Measurements from ENCODE around the gene ANKRD34A. TPM values are rescaled to one million over a fixed set of nuclear protein-coding genes. Genes with fewer than 3 reads are reported as not detected.

ANKRD34A gene
- total RNA-seq, 2 experiments from 2014 or later = 0.42 to 0.47 TPM

- Histone ChIP-seq H3K27me3 (ENCODE audit: control insufficient read depth in 1 of 2, insufficient read depth in 2 of 2, low read length in 2 of 2) (peaks cover 0 to 3% of the 10 kb centered on the region in 2 experiments), H3K9me3 (ENCODE audit: control insufficient read depth in 1 of 2, insufficient read depth in 1 of 2, low read length in 2 of 2) (no peaks in the 10 kb centered on the region), H3K4me3 (ENCODE audit: low read length) (no peak overlapping the region), H3K4me1 (ENCODE audit: insufficient read depth, low read length) (peaks cover under 1% of the 10 kb centered on the region), H3K27ac (ENCODE audit: low read depth in 1 of 2, low read length in 2 of 2) (no peak overlapping the region), H3K36me3 (ENCODE audit: insufficient read depth, low read length) (no peaks in the 10 kb centered on the region)
- DNase-seq (peak in 12 of 14 experiments; percentile 26 to 85 (median 50)), ATAC-seq (ENCODE audit: poor library complexity) (peak; percentile 73)
- TF ChIP-seq CTCF (IDR thresholded peaks at IDR 0.05) = peak; percentile 95
- intact Hi-C loops (cut with DNase I, micrococcal nuclease) = loop anchor here (1.0 kb wide), 4 partner anchors 36 to 168 kb away; partner anchors contain the start of gene NUDT17 (in 2 of the 2)
- Mint-ChIP-seq H3K4me3 (no peak overlapping the region), H3K36me3 (ENCODE audit: low read depth) (no peaks in the 10 kb centered on the region), H3K4me1 (ENCODE audit: low read depth) (peaks cover 11% of the 10 kb centered on the region), H3K9me3 (no peaks in the 10 kb centered on the region), H3K27ac (no peak overlapping the region), H3K27me3 (peaks cover 9% of the 10 kb centered on the region)
- ChIA-PET CTCF (interaction anchor here (0.7 to 4.9 kb wide), 5 partner anchors 35 to 183 kb away, joined by 4 to 32 read pairs (median 7); partner anchors contain the start of gene NUDT17), POLR2A (interaction anchor here (1.6 to 7.3 kb wide), 4 partner anchors 16 to 168 kb away, joined by 6 to 144 read pairs (median 11); partner anchors contain the start of genes NUDT17 and TXNIP)
Observed at GRCh38 chr1:146012703-146013558, 48.6 kb upstream of the ANKRD34A start.

GRCh38 chr1:146010126-146010738 is 45.9 kb upstream of the ANKRD34A start:
- H3K27ac ChIP-seq (ENCODE audit: low read depth in 1 of 2, low read length in 2 of 2) = no peak overlapping the region
- H3K36me3 ChIP-seq (ENCODE audit: insufficient read depth, low read length) = no peaks in the 10 kb centered on the region
- H3K36me3 Mint-ChIP-seq (ENCODE audit: low read depth) = no peaks in the 10 kb centered on the region
- H3K9me3 Mint-ChIP-seq = no peaks in the 10 kb centered on the region
- H3K27me3 Mint-ChIP-seq = no peaks in the 10 kb centered on the region
- intact Hi-C loops (cut with DNase I, micrococcal nuclease) = no loop called here
- POLR2A ChIA-PET = interaction anchor here (1.1 to 7.3 kb wide), 3 partner anchors 31 to 165 kb away, joined by 3 to 144 read pairs (median 15); partner anchors contain the start of genes LIX1L and NUDT17
- H3K4me3 Mint-ChIP-seq = no peak overlapping the region
- H3K4me1 Mint-ChIP-seq (ENCODE audit: low read depth) = peaks cover 35% of the 10 kb centered on the region
- ATAC-seq (ENCODE audit: poor library complexity) = no peak
- H3K9me3 ChIP-seq (ENCODE audit: control insufficient read depth in 1 of 2, insufficient read depth in 1 of 2, low read length in 2 of 2) = no peaks in the 10 kb centered on the region
- no peaks in the 10 kb centered on the region for H3K27me3 ChIP-seq (ENCODE audit: control insufficient read depth in 1 of 2, insufficient read depth in 2 of 2, low read length in 2 of 2)
- no peak overlapping the region for H3K4me3 ChIP-seq (ENCODE audit: low read length)
- TF ChIP-seq CTCF (IDR thresholded peaks at IDR 0.05) = no peak
- H3K27ac Mint-ChIP-seq = no peak overlapping the region
- DNase-seq = no peak
- peaks cover 22% of the 10 kb centered on the region for H3K4me1 ChIP-seq (ENCODE audit: insufficient read depth, low read length)
- CTCF ChIA-PET = interaction anchor here (5.2 kb wide), 1 partner anchor 30 kb away, joined by 151 read pairs; no protein-coding TSS in a partner anchor

- POLR2A ChIA-PET = interaction anchor here (0.6 to 7.3 kb wide), 16 partner anchors 11 to 162 kb away, joined by 3 to 144 read pairs (median 5); partner anchors contain the start of genes ANKRD34A, HJV, LIX1L and NUDT17
Observed at GRCh38 chr1:146007489-146008133, 43.2 kb upstream of the ANKRD34A start.

More at GRCh38 chr1:146007489-146008133, 43.2 kb upstream of the ANKRD34A start:
- peaks cover 47% of the 10 kb centered on the region for H3K4me1 ChIP-seq (ENCODE audit: insufficient read depth, low read length)
- no peaks in the 10 kb centered on the region for H3K9me3 ChIP-seq (ENCODE audit: control insufficient read depth in 1 of 2, insufficient read depth in 1 of 2, low read length in 2 of 2)
- Mint-ChIP-seq H3K27me3 (no peaks in the 10 kb centered on the region), H3K4me1 (ENCODE audit: low read depth) (peaks cover 46% of the 10 kb centered on the region), H3K36me3 (ENCODE audit: low read depth) (no peaks in the 10 kb centered on the region), H3K9me3 (no peaks in the 10 kb centered on the region), H3K27ac (peak overlapping the region; percentile 86), H3K4me3 (peak overlapping the region; percentile 86)
- intact Hi-C loops (cut with DNase I, micrococcal nuclease) = loop anchor here (1.0 to 5.0 kb wide), 4 partner anchors 10 to 161 kb away; partner anchors contain the start of gene PEX11B (in 1 of the 2)
- no peak for ATAC-seq (ENCODE audit: poor library complexity)
- H3K36me3 ChIP-seq (ENCODE audit: insufficient read depth, low read length) = no peaks in the 10 kb centered on the region
- no peaks in the 10 kb centered on the region for H3K27me3 ChIP-seq (ENCODE audit: control insufficient read depth in 1 of 2, insufficient read depth in 2 of 2, low read length in 2 of 2)
- CTCF ChIA-PET = interaction anchor here (0.6 to 5.2 kb wide), 25 partner anchors 10 to 162 kb away, joined by 3 to 151 read pairs (median 4); partner anchors contain the start of genes ANKRD34A, ANKRD35, HJV and NUDT17
- no peak overlapping the region for H3K4me3 ChIP-seq (ENCODE audit: low read length)
- no peak for DNase-seq
- no peak overlapping the region for H3K27ac ChIP-seq (ENCODE audit: low read depth in 1 of 2, low read length in 2 of 2)
- TF ChIP-seq CTCF (IDR thresholded peaks at IDR 0.05) = peak; percentile 5

Data from CD4-positive, alpha-beta T cell (primary cell).